Fibroblast of the aortic adventitia (primary cell): ENCODE measurements around the gene CHMP1A. TPM values are rescaled to one million over a fixed set of nuclear protein-coding genes. Genes with fewer than 3 reads are reported as not detected.

Source experiments
- DNase-seq: peaks from one replicate; pipeline ENCODE4 v3.0.0-alpha.2; 2010; ENCODE audit warnings: low read depth
- H3K4me3 ChIP-seq: 2 replicates; pipeline ENCODE4 v1.5.1; 2011; ENCODE audit warnings: low read depth, mild to moderate bottlenecking, control low read depth, low read length, moderate library complexity
- total RNA-seq: library from RNA; depleted of rRNA; stranded (reverse); fragments of >200 nt; gene quantifications from 2 replicates; pipeline ENCODE4 v1.2.3, GENCODE V29; 2012; ENCODE audit warnings: low replicate concordance
- TF ChIP-seq, protein P1 (sequence below): IDR thresholded peaks from 2 replicates; pipeline ENCODE4 v1.5.1; 2011; ENCODE audit warnings: mild to moderate bottlenecking, low read length, control low read depth, inconsistent platforms; ENCODE audit not compliant: insufficient read depth

Gene CHMP1A
- total RNA-seq, 1 donor: 80.0 TPM

- TF ChIP-seq, protein P1, sequence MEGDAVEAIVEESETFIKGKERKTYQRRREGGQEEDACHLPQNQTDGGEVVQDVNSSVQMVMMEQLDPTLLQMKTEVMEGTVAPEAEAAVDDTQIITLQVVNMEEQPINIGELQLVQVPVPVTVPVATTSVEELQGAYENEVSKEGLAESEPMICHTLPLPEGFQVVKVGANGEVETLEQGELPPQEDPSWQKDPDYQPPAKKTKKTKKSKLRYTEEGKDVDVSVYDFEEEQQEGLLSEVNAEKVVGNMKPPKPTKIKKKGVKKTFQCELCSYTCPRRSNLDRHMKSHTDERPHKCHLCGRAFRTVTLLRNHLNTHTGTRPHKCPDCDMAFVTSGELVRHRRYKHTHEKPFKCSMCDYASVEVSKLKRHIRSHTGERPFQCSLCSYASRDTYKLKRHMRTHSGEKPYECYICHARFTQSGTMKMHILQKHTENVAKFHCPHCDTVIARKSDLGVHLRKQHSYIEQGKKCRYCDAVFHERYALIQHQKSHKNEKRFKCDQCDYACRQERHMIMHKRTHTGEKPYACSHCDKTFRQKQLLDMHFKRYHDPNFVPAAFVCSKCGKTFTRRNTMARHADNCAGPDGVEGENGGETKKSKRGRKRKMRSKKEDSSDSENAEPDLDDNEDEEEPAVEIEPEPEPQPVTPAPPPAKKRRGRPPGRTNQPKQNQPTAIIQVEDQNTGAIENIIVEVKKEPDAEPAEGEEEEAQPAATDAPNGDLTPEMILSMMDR: no peak
- no peak overlapping the region for H3K4me3 ChIP-seq
- no peak for DNase-seq
Observed at GRCh38 chr16:89596957-89597649, 60.4 kb downstream of the CHMP1A start.

DNA sequence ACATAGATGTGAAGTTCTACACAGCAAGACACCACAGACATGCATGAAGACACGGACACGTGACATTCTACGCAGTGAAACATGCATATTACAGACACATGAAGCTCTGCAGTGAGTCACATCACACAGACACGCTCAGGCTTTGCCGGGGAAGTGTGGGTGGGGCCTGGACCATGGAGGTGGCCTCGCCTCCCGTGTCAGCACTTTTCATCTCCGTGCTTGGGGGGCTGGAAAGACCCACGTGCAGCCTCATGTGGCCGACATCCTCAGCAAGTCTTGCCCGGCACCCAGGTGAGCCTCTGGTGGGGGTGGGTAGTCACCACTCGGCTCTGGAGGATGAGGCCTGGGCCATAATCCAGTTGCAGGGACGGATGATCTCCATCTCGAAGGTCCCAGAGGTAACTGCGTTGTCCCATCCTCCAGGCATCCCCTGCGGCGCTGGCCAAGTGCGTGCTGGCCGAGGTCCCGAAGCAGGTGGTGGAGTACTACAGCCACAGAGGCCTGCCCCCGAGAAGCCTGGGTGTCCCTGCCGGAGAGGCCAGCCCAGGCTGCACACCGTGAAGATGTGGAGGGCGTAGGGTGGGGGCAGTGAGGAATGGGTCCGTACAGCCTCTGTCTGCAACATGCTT is 61.3 kb downstream of the CHMP1A start:
- TF ChIP-seq, protein P1: no peak
- no peak for DNase-seq
- no peak overlapping the region for H3K4me3 ChIP-seq

GRCh38 chr16:89595330-89596060 is 62.0 kb downstream of the CHMP1A start:
- no peak overlapping the region for H3K4me3 ChIP-seq
- TF ChIP-seq, protein P1: no peak
- no peak for DNase-seq

Other genes starting within 250 kb of the CHMP1A start
- 66.4 and 78.9 TPM in 2 replicates for gene ANKRD11, start 167.1 kb downstream of the CHMP1A start, total RNA-seq
- 78.1 and 98.7 TPM in 2 replicates for gene SPG7, start 149.3 kb downstream of the CHMP1A start, total RNA-seq
- 3,215 and 3,366 TPM in 2 replicates for gene RPL13, start 97.0 kb downstream of the CHMP1A start, total RNA-seq
- gene CPNE7, start 82.0 kb downstream of the CHMP1A start, total RNA-seq: 0.65 and 13.1 TPM in 2 replicates
- not detected in 2 replicates for gene DPEP1, start 44.1 kb downstream of the CHMP1A start, total RNA-seq
- gene SPATA33, start 128 bp upstream of the CHMP1A start, total RNA-seq: 3.6 and 6.1 TPM in 2 replicates
- 32.9 and 43.0 TPM in 2 replicates for gene CDK10, start 29.0 kb upstream of the CHMP1A start, total RNA-seq
- 10.1 and 22.7 TPM in 2 replicates for gene SPATA2L, start 44.0 kb upstream of the CHMP1A start, total RNA-seq
- 8.6 and 11.3 TPM in 2 replicates for gene VPS9D1, start 63.2 kb upstream of the CHMP1A start, total RNA-seq
- 10.4 and 11.4 TPM in 2 replicates for gene ZNF276, start 63.8 kb upstream of the CHMP1A start, total RNA-seq
- gene FANCA, start 158.9 kb upstream of the CHMP1A start, total RNA-seq: 0.90 and 27.0 TPM in 2 replicates
- 2.5 and 7.1 TPM in 2 replicates for gene SPIRE2, start 170.8 kb upstream of the CHMP1A start, total RNA-seq
- gene TCF25, start 215.9 kb upstream of the CHMP1A start, total RNA-seq: 163 and 417 TPM in 2 replicates